ENCODE data around the gene OR2S2. TPM values are rescaled to one million over a fixed set of nuclear protein-coding genes. Genes with fewer than 3 reads are reported as not detected.
A peak's percentile ranks its signal among the peaks of the same experiment; 100 is the strongest.

OR2S2 gene
- total and polyA plus RNA-seq, 2 of the 4 experiments (the other 2 are of a cell fraction): 0.46 to 0.90 TPM

GRCh38 chr9:35907711-35908503 lies 50.0 kb downstream of the OR2S2 start:
- no TSS peak for BruUV-seq (replicated peaks)
- POLR2A ChIA-PET (ENCODE audit: unreplicated experiment): interaction anchor here (0.8 to 1.3 kb wide), 2 partner anchors 16 to 28 kb away, joined by 4 to 8 read pairs; no protein-coding TSS in a partner anchor
- no peaks in the 10 kb centered on the region for H3K27me3 ChIP-seq (ENCODE audit: control insufficient read depth, insufficient read depth, low read length)
- H3K36me3 ChIP-seq (ENCODE audit: control insufficient read depth, insufficient read depth, low read length): no peaks in the 10 kb centered on the region
- H3K27ac ChIP-seq (ENCODE audit: insufficient read depth, low read length): peak overlapping the region; percentile 93
- TF ChIP-seq NFE2L2 (IDR thresholded peaks at IDR 0.05; ENCODE audit: low read depth, low read length): no peak
- TF ChIP-seq, protein P1, sequence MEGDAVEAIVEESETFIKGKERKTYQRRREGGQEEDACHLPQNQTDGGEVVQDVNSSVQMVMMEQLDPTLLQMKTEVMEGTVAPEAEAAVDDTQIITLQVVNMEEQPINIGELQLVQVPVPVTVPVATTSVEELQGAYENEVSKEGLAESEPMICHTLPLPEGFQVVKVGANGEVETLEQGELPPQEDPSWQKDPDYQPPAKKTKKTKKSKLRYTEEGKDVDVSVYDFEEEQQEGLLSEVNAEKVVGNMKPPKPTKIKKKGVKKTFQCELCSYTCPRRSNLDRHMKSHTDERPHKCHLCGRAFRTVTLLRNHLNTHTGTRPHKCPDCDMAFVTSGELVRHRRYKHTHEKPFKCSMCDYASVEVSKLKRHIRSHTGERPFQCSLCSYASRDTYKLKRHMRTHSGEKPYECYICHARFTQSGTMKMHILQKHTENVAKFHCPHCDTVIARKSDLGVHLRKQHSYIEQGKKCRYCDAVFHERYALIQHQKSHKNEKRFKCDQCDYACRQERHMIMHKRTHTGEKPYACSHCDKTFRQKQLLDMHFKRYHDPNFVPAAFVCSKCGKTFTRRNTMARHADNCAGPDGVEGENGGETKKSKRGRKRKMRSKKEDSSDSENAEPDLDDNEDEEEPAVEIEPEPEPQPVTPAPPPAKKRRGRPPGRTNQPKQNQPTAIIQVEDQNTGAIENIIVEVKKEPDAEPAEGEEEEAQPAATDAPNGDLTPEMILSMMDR (conservative IDR thresholded peaks at IDR 0.05; ENCODE audit: low read depth, low read length): no peak
- peak; percentile 53; the same call in 1 of the 2 replicates for TF ChIP-seq FOS (IDR thresholded peaks at IDR 0.05; ENCODE audit: low read depth, low read length)
- TF ChIP-seq, protein P2, sequence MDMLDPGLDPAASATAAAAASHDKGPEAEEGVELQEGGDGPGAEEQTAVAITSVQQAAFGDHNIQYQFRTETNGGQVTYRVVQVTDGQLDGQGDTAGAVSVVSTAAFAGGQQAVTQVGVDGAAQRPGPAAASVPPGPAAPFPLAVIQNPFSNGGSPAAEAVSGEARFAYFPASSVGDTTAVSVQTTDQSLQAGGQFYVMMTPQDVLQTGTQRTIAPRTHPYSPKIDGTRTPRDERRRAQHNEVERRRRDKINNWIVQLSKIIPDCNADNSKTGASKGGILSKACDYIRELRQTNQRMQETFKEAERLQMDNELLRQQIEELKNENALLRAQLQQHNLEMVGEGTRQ (IDR thresholded peaks at IDR 0.05; ENCODE audit: low read depth, low read length): peak; percentile 13; the same call in 1 of the 2 replicates
- TF ChIP-seq MAZ (IDR thresholded peaks at IDR 0.05; ENCODE audit: borderline replicate concordance, low read depth, low read length): peak; percentile 84; the same call in 1 of the 2 replicates
- TF ChIP-seq, protein P3, sequence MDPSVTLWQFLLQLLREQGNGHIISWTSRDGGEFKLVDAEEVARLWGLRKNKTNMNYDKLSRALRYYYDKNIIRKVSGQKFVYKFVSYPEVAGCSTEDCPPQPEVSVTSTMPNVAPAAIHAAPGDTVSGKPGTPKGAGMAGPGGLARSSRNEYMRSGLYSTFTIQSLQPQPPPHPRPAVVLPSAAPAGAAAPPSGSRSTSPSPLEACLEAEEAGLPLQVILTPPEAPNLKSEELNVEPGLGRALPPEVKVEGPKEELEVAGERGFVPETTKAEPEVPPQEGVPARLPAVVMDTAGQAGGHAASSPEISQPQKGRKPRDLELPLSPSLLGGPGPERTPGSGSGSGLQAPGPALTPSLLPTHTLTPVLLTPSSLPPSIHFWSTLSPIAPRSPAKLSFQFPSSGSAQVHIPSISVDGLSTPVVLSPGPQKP (IDR thresholded peaks at IDR 0.05; ENCODE audit: borderline replicate concordance, low read depth, low read length): no peak
- no peak for TF ChIP-seq CEBPB (IDR thresholded peaks at IDR 0.05; ENCODE audit: low read depth, low read length)
- no peak for TF ChIP-seq RCOR1 (IDR thresholded peaks at IDR 0.05; ENCODE audit: insufficient replicate concordance, low read length)
- peak overlapping the region; percentile 98 for H2BK5ac ChIP-seq (ENCODE audit: low read depth, low read length, poor library complexity, severe bottlenecking)
- peak overlapping the region; percentile 85 for H2AFZ ChIP-seq (replicated peaks; ENCODE audit: low read length, poor library complexity)
- CTCF ChIA-PET: interaction anchor here (0.8 to 4.1 kb wide), 4 partner anchors 38 to 194 kb away, joined by 3 to 21 read pairs (median 4); no protein-coding TSS in a partner anchor
- peak overlapping the region; percentile 95 for H2AK9ac ChIP-seq (replicated peaks; ENCODE audit: low read depth, low read length, poor library complexity)
- H3K14ac ChIP-seq (replicated peaks; ENCODE audit: low read depth, low read length): peak overlapping the region; percentile 99
- peak overlapping the region; percentile 56 for H3K9ac ChIP-seq (ENCODE audit: low read depth, low read length)
- peak overlapping the region; percentile 98 for H2BK20ac ChIP-seq (ENCODE audit: low read depth, low read length)
- in situ Hi-C loops (cut with MboI; ENCODE audit: low sequenced_read_pairs): no loop called here
- peak overlapping the region; percentile 30 for H3K4me2 ChIP-seq (ENCODE audit: low read depth, low read length)
- peaks cover 26% of the 10 kb centered on the region for H3K9me1 ChIP-seq (ENCODE audit: insufficient read depth, low read length)
- no peaks in the 10 kb centered on the region for H4K20me1 ChIP-seq (ENCODE audit: insufficient read depth, low read length)
- peak overlapping the region; percentile 79 for H2BK15ac ChIP-seq (ENCODE audit: low read depth, low read length)
- H4K5ac ChIP-seq (ENCODE audit: low read depth, low read length): peak overlapping the region; percentile 95
- H3K79me1 ChIP-seq (ENCODE audit: low read depth in 1 of 2, low read length in 2 of 2): peaks cover 0 to 36% of the 10 kb centered on the region in 2 experiments; a peak in 2 of 4 replicates
- no peak overlapping the region for H3K4me3 ChIP-seq (ENCODE audit: insufficient read depth, low read depth, low read length)
- peak; percentile 88 for DNase-seq
- intact Hi-C loops (cut with micrococcal nuclease): loop anchor here (1.0 kb wide), 1 partner anchor 118 kb away; no protein-coding TSS in a partner anchor
- peak overlapping the region; percentile 94 for H3K18ac ChIP-seq (ENCODE audit: low read depth, low read length)
- peak overlapping the region; percentile 91 for H3K56ac ChIP-seq (ENCODE audit: extremely low read depth, insufficient read depth, low read length)
- H2BK120ac ChIP-seq (ENCODE audit: low read depth, low read length): peak overlapping the region; percentile 99
- 0% methylated on average over 3 of the region's 13 CpGs; no CpG with 5 or more reads in 1 of the 2 experiments for WGBS, 2 experiments (ENCODE audit: extremely low coverage in 2 of 2, insufficient read length in 1 of 2)
- H2AK5ac ChIP-seq (ENCODE audit: low read depth, low read length): peak overlapping the region; percentile 99
- H3K4me1 ChIP-seq (ENCODE audit: control insufficient read depth, insufficient read depth, low read length): peaks cover 46% of the 10 kb centered on the region
- no peaks in the 10 kb centered on the region for H3K9me3 ChIP-seq (ENCODE audit: control insufficient read depth, insufficient read depth, low read length)
- peak overlapping the region; percentile 100 for H3K4ac ChIP-seq (ENCODE audit: low read depth, low read length)
- dilution Hi-C loops (cut with HindIII; ENCODE audit: low sequenced_read_pairs, unreplicated experiment): no loop called here
- ATAC-seq (ENCODE audit: low read depth): peak; percentile 50
- H3K23ac ChIP-seq (ENCODE audit: low read depth, low read length): peak overlapping the region; percentile 99
- H4K8ac ChIP-seq (ENCODE audit: low read depth in 2 of 2, low read length in 2 of 2): peak overlapping the region; percentile 96 to 97
- H4K91ac ChIP-seq (ENCODE audit: insufficient read depth, low read depth, low read length): peak overlapping the region; percentile 99

Data from IMR-90 (cell line).